SK-MEL-5 (cell line): ENCODE data around the gene SORCS2. TPM values are rescaled to one million over a fixed set of nuclear protein-coding genes. Genes with fewer than 3 reads are reported as not detected.
"Not testable (repeated sequence)": the region's sequence is repeated elsewhere in the genome, so short reads cannot be mapped to it uniquely, and the experiment has no call there.

ENCODE experiments used
- DNase-seq: peaks from one replicate; pipeline ENCODE4 v3.0.0-alpha.2; 2016; ENCODE audit warnings: low read depth, low spot score
- in situ Hi-C: cut with HindIII; loops from 2 replicates; pipeline ENCODE4 v1.10.0; 2016; ENCODE audit warnings: low sequenced_read_pairs, high pct_unique_total_duplicates, low pct_unique_long_range_greater_than_20kb
- total RNA-seq: library from RNA; depleted of rRNA; stranded (reverse); fragments of >200 nt; shearing (Covaris generic); gene quantifications from 2 replicates; pipeline ENCODE4 v1.2.3, GENCODE V29; 2014

Gene SORCS2
- total RNA-seq, 1 experiment from 2014 or later, result not detected

DNA sequence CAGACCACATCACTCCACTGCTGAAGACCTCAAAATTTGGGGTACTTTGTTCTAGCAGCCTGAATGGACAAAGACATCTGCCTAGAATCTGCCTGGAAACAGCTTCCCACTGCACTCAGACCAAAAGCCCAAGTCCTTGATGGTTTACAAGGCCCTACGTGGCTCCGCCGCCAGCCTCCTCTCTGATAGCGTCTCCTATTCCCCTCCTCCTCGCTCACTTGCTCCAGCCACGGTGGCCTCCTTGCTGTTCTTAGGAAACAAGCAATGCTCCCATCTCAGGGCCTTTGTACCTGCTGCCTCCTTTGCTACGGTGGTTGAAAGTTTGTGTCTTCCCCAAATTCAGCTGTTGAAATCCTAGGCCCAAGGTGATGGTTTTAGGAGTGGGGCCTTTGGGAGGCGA, 34.7 kb upstream of the SORCS2 start:
- no peak for DNase-seq
- in situ Hi-C loops, result no loop called here

DNA sequence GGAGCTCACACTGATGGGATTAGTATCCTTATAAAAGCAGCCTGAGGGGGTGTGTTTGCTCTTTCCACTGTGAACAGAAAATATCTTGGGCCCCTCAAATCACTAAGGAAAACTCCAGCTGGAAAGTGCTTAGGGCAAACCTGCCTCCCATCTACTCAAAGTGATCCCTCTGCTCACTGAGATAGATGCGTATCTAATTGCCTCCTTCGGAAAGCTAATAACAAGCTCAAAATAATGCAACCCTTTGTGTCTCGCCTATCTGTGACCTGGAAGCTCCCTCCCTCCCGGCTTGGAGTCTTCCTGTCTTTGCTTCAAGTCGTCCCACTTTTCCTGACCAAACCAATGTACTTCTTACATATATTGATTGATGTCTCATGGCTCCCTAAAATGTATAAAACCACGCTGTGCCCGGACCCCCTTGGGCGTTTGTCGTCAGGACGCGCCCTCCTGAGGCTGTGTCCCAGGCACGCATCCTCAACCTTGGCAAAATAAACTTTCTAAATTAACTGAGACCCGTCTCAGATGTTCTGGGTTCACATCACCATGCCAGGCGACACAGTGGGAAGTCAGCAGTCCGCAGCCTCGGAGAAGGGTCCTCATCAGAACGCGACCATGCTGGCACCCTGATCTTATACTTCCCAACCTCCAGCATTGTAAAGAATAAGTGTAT, 34.1 kb upstream of the SORCS2 start:
- DNase-seq, result peak; percentile 8
- in situ Hi-C loops, result no loop called here

- in situ Hi-C loops, result no loop called here
- no peak for DNase-seq
Observed at GRCh38 chr4:7158991-7159390, 33.3 kb upstream of the SORCS2 start.

DNA sequence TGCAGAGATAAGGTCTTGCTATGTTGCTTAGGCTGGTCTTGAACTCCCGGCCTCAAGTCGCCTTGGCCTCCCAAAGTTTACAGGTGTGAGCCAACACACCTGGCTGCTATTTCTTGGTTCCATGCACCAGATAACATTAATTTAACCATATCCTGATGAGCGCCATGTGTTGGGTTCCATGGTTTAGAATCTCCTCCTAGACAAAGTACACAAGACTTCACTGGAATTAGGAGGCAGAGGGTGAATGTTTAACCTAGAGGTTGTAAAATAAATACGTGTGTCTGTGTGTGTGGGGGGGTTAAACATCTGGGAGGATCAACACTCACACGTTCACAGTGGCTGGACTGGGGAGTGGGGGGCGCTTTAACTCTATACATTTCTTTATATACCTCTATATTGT, 32.4 kb upstream of the SORCS2 start:
- DNase-seq, result no peak
- in situ Hi-C loops, result no loop called here

- in situ Hi-C loops, result no loop called here
- no peak for DNase-seq
Observed at GRCh38 chr4:7160439-7160838, 31.9 kb upstream of the SORCS2 start.

GRCh38 chr4:7160951-7161440, 31.3 kb upstream of the SORCS2 start:
- in situ Hi-C loops, result no loop called here
- DNase-seq, result no peak

DNA sequence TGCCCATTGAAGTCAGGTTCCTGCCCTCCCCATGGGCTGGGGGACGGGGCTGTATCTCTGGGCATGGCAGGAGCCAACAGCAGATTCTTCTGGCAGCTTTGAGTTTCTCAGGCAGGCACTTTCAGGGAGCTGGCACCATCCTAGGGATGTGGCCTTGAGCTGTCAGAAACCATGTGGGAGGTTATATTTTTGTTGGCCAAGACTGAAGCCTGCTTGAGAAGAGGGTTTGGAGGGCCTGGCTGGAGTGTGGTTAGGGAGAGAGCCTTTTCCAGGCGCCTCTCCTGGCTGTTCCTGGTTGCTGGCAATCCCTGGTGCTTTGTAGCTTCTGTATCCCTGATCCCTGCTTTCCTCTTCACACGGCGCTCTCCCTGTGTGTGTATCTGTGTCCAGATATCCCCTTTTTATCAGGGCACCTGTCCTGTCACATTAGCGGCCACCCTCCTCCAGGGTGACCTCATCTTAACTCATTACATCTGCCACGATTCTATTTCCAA, 30.6 kb upstream of the SORCS2 start:
- DNase-seq, result no peak
- in situ Hi-C loops, result no loop called here

GRCh38 chr4:7165056-7165873, 27.1 kb upstream of the SORCS2 start:
- not testable (repeated sequence) for DNase-seq

GRCh38 chr4:7165874-7166201, 26.5 kb upstream of the SORCS2 start:
- no peak for DNase-seq
- in situ Hi-C loops, result no loop called here

More at GRCh38 chr4:7165056-7165873, 27.1 kb upstream of the SORCS2 start:
- in situ Hi-C loops, result not testable (repeated sequence)

DNA sequence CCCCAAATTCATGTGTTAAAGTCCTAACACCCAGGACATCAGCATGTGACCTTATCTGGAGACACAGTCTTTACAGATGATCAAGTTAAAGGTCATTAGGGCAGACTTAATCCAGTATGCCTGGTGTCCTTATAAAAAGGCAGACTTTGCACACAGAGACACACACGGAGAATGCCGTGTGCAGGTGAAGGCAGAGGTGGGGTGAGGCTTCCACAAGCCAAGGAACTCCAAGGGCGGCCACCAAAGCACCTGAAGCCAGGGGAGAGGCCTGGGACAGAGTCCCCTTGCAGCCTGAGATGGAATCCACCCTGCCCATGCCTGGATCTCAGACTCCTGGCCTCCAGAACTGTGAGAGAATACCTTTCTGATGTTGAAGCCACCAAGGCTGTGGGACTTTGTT, 26.1 kb upstream of the SORCS2 start:
- in situ Hi-C loops, result no loop called here
- DNase-seq, result no peak

DNA sequence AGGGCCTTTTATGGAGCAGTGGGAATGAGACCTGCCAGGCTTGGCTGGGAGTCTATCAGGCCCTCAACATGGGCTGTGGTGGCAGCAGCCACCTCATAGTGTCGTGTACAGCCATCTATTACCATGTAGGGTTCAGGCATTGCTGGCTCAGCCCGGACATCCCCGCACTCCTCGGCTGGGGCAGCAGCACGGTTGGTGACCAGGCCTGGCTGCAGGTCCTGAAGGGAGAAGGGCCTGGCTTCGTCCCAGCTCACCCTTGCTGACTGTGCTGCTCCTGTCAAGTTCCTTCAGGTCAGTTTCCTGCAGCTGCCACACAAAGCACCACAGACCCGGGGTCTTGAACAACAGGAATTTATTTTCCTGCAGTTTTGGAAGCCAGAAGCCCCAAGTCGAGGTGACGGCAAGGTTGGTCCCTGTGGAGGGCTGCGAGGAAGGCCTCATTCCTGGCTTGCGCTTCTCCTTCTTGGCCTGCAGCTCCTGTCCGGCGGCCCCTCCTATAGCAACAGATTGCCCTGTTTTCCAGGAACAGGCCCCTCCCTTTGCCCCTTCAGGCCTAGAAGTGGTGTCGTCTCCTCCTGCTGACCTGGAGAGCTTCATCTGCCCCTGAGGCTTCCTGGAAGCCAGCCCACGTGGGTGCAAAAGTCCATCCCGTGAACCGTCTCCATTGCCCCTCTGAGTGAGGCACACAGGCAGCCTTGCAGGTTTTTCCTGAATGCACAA, 25.2 kb upstream of the SORCS2 start:
- DNase-seq, result no peak
- in situ Hi-C loops, result no loop called here

GRCh38 chr4:7167706-7168105, 24.6 kb upstream of the SORCS2 start:
- in situ Hi-C loops, result no loop called here
- DNase-seq, result peak; percentile 19

- in situ Hi-C loops, result no loop called here
- DNase-seq, result no peak
Observed at GRCh38 chr4:7168106-7168505, 24.2 kb upstream of the SORCS2 start.

DNA sequence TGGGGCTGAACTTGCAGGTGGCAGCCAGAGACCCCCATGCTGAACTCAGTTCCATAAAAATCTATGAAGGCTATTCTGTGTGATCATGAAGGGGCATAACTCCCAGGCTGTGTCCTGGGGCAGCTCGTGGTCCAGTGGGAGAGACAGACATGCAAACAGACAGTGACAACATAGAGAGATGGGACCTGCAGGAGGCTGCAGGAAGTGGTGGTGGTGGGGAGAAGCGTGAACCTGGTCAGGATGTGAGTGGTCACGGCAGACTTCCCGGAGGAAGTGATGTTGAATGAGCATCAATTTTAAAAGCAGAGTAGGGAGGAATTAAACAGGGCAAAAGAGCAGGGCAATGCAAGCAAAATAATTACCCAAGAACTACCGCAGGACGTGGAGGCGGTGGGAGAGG, 23.2 kb upstream of the SORCS2 start:
- in situ Hi-C loops, result no loop called here
- DNase-seq, result no peak

- no peak for DNase-seq
- in situ Hi-C loops, result no loop called here
Observed at GRCh38 chr4:7170012-7170411, 22.3 kb upstream of the SORCS2 start.

DNA sequence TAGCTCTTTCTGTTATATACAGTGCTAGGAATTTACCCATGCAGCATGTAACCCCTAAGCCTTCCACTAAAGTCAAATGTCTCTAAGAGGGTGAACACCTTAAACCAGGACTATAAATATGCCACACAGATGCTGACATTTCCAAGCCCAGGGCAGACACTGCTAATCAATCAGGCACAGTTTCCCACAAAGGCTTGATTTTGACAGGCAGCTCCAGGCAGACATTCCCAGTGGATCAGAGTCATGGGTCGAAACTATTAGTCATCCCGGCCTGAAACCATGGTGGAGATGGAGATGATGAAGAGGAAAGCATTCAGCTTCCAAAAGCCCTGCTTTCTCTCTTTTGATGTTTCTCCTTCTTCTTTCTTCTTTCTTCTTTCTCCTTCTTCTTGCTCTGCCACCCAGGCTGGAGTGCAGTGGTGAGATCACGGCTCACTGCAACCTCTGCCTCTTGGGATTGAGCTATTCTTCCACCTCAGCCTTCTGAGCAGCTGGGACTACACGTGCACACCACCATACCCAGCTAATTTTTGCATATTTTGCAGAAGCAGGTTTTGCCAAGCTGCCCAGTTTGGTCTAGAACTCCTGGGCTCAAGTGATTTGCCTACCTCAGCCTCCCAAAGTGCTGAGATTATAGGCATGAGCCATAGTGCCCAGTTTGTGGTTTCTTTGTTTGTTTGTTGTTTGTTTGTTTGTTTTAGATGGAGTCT, 21.0 kb upstream of the SORCS2 start:
- in situ Hi-C loops, result no loop called here
- peak; percentile 72 for DNase-seq

DNA sequence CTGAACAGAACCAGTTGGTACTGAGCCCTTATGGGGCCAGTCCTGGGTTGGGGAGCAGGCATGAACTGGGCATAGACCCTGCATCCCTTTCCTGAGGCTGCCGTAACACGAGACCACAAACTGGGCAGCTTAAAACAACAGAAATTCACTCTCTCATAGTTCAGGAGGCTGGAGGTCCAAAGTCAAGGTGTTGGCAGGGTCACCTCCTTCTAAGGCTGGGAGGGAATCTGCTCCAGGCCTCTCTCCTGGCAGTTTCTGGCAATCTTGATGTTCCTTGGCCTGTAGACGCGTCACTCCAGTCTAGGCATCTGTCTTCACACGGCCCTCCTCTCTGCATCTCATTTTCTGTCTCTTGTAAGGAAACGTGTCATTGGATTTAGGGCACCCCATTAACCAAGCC, 19.8 kb upstream of the SORCS2 start:
- DNase-seq, result no peak
- in situ Hi-C loops, result no loop called here

- in situ Hi-C loops, result no loop called here
- no peak for DNase-seq
Observed at GRCh38 chr4:7172946-7173345, 19.4 kb upstream of the SORCS2 start.
